Esophagus (tissue), 2 donors: ENCODE results near the gene ANKRD22. TPM values are rescaled to one million over a fixed set of nuclear protein-coding genes. Genes with fewer than 3 reads are reported as not detected.

Experiments used
- H3K27ac ChIP-seq, 2 donors: one replicate each; pipeline ENCODE4 v1.5.1; 2013; ENCODE audit warnings: low read depth in 2 of 2, mild to moderate bottlenecking in 2 of 2, inconsistent platforms in 1 of 2, low read length in 1 of 2, moderate library complexity in 1 of 2
- H3K27me3 ChIP-seq, 2 donors: one replicate each; pipeline ENCODE4 v1.6.1; 2013; ENCODE audit warnings: low read length in 2 of 2, control low read depth in 1 of 2, mild to moderate bottlenecking in 1 of 2; ENCODE audit not compliant: insufficient read depth in 2 of 2, control insufficient read depth in 1 of 2
- H3K36me3 ChIP-seq, 2 donors: one replicate each; pipeline ENCODE4 v1.6.1; 2013; ENCODE audit warnings: low read length in 1 of 2; ENCODE audit not compliant: control insufficient read depth in 2 of 2, insufficient read depth in 2 of 2
- H3K4me1 ChIP-seq, 2 donors: one replicate each; pipeline ENCODE4 v1.6.1; 2013; ENCODE audit warnings: low read length in 1 of 2; ENCODE audit not compliant: control insufficient read depth in 2 of 2, insufficient read depth in 2 of 2
- H3K4me3 ChIP-seq, 2 donors: one replicate each; pipeline ENCODE4 v1.5.1; 2013; ENCODE audit warnings: low read length in 2 of 2, mild to moderate bottlenecking in 2 of 2, low read depth in 1 of 2, moderate library complexity in 1 of 2
- H3K9me3 ChIP-seq, 2 donors: one replicate each; pipeline ENCODE4 v1.6.1; 2013; ENCODE audit warnings: mild to moderate bottlenecking in 2 of 2, low read depth in 1 of 2, low read length in 1 of 2, moderate library complexity in 1 of 2; ENCODE audit not compliant: control insufficient read depth in 2 of 2, insufficient read depth in 1 of 2
- WGBS, 2 donors: extraction: QIAGEN DNeasy Blood & Tissue Kit; methylation state at CpG; one replicate each; pipeline ENCODE4 v1.1.7; 2013; 5-methylcytosine and 5-hydroxymethylcytosine counted together
- polyA plus RNA-seq, 2 donors: library from polyadenylated mRNA; stranded (reverse); fragments of 200-250 nt; gene quantifications; one replicate each; pipeline ENCODE4 v1.2.3, GENCODE V29; 2013
- donor health status: healthy with polysubstance abuse.
- donor health status: Bipolar disorder and iron deficiency.

The ANKRD22 gene
- polyA plus RNA-seq, 2 donors = 31.5 to 46.0 TPM

DNA sequence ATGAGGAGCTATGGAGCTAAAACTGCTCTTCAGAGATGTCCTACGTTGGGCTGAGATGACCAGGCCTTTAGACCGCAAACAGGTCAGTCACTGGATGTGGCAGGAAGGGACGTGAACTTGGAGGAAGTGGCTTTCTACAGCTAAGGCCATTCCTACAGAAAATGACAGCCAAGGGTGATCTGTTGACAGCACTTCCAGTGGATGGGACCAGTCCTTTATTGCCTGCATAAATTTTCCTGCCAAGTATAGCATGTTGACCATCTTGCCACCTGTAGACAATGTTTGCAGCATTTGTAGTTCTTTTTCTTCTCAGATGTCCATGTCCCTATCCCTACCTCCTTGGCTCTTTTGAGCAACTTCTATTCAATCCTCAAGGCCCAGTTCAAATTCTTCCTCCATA lies 45.7 kb downstream of the ANKRD22 start:
- Histone ChIP-seq H3K27me3 (no peaks in the 10 kb centered on the region), H3K9me3 (no peaks in the 10 kb centered on the region), H3K36me3 (no peaks in the 10 kb centered on the region), H3K4me1 (no peaks in the 10 kb centered on the region), H3K4me3 (no peak overlapping the region), H3K27ac (no peak overlapping the region)
- 85 to 88% methylated on average over 3 of the region's 3 CpGs for WGBS, 2 donors

DNA sequence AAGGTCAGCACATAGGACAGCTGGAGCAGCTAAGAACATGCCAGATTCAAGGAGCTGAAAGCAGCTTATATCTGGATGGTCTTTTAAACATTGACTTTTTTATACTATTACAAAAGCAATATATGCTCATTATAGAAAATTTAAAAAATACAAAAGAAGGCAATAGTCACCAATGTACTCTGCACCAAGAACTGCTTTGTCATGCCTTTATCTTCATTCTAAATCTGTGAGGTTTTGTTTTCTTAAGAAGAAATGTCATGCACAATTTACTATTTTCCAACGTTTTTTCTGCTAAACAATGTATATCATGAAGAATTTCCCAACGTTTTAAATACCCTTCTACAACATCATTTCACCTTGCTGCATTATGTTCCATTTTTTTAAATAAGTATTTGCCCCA lies 46.3 kb downstream of the ANKRD22 start:
- no peak overlapping the region for H3K27ac ChIP-seq
- H3K4me3 ChIP-seq = no peak overlapping the region
- H3K4me1 ChIP-seq = no peaks in the 10 kb centered on the region
- 29 to 48% methylated on average over 2 of the region's 2 CpGs for WGBS, 2 donors
- no peaks in the 10 kb centered on the region for H3K9me3 ChIP-seq
- H3K36me3 ChIP-seq = no peaks in the 10 kb centered on the region
- H3K27me3 ChIP-seq = no peaks in the 10 kb centered on the region

DNA sequence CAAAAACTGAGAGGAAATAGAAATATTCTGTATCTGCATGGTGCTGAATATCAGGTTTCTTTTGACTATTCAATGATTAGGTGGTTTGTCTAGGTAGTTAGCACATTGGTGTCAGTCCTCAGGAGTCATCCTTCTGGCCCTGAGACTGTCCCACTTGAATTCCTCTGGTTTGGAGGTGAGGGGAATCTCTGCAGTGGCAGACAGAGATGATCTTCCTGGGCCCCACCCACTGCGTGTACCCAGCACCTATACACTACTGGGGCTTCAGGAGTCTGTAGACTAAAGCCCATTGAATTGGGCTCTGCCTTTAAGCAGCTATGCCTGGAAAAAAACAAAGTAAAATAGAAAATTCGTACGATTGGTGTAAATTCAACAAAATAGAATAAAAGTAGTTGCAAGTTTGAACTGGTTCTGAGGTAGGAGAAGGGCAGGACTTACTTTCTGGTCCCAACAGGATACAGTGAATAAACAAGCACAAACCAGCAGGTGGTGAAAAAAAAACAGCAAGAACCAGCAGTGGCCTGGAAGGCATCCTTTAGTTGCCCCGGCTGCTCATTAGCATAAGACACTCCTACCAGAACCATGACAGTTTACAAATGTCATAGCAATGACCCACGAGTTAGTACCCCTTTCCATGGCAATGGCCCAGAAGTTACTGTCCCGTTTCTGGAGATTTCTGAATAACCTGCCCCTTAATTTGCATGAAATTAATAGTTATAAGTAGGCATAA lies 47.4 kb downstream of the ANKRD22 start:
- no peak overlapping the region for H3K4me3 ChIP-seq
- no peaks in the 10 kb centered on the region for H3K4me1 ChIP-seq
- no peaks in the 10 kb centered on the region for H3K9me3 ChIP-seq
- H3K27me3 ChIP-seq = no peaks in the 10 kb centered on the region
- no peak overlapping the region for H3K27ac ChIP-seq
- 37 to 55% methylated on average over 6 of the region's 6 CpGs for WGBS, 2 donors
- no peaks in the 10 kb centered on the region for H3K36me3 ChIP-seq

GRCh38 chr10:88803641-88804040 lies 48.0 kb downstream of the ANKRD22 start:
- Histone ChIP-seq H3K27ac (no peak overlapping the region), H3K36me3 (no peaks in the 10 kb centered on the region), H3K4me1 (no peaks in the 10 kb centered on the region), H3K4me3 (no peak overlapping the region), H3K27me3 (no peaks in the 10 kb centered on the region), H3K9me3 (no peaks in the 10 kb centered on the region)
- WGBS, 2 donors = 87 to 90% methylated on average over 2 of the region's 2 CpGs

GRCh38 chr10:88802523-88803285 lies 48.9 kb downstream of the ANKRD22 start, which contains the start of gene LIPM:
Gene LIPM, plus strand, starts transcription at chr10:88802730. Its CDS starts 167 bp downstream, at chr10:88802897.
- 71 to 76% methylated on average over 2 of the region's 2 CpGs for WGBS, 2 donors
- H3K27me3 ChIP-seq = no peaks in the 10 kb centered on the region
- H3K36me3 ChIP-seq = no peaks in the 10 kb centered on the region
- no peak within 1 kb of the TSS for H3K4me3 ChIP-seq
- no peak within 1 kb of the TSS for H3K27ac ChIP-seq
- H3K4me1 ChIP-seq = no peaks in the 10 kb centered on the region
- H3K9me3 ChIP-seq = no peaks in the 10 kb centered on the region

DNA sequence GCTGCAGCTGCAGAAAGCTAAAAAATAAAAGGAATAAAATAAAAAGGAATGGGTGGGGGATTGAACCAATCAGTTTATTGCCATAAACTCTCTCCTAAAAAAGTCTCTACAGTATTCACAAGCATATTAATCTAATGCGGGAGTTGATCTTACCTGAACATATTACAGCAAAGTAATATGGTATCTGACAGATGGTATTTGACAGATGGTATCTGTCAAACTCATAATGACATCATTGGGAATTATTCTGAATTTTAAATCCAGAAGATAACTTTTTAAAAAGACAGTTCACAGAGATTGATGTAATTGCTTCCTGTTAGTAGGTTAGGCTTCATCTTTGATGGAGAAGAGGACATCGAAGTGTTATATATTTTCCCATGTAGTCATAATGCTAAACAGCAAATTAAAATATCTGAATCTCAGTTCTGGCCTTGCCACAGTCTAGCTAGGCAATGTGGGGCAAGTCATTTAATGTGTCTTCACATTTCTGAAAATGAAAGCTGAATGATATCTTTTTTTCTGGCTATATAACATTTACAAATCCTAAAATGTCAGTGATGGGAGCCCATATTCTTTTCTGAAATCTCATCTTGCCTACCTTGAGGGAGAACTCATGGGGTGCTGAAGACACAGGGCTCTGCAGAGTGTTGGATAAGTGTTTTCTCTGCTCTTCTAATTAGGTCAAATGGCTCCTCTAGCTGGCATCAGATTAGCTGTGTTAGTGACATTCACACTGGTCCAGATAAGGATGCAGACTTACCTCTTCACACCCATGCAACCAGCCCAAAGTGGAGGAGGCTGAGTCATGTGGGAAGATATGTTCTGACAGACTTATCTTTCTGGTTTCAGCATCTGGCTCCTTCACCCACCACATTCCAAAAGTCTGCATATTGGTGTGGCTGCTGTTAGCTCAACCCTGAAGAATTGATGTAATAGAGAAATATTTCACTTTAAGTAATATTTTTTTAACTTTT lies 51.2 kb downstream of the ANKRD22 start:
- H3K4me3 ChIP-seq = no peak overlapping the region
- H3K4me1 ChIP-seq = no peaks in the 10 kb centered on the region
- no peaks in the 10 kb centered on the region for H3K9me3 ChIP-seq
- H3K27ac ChIP-seq = no peak overlapping the region
- H3K36me3 ChIP-seq = no peaks in the 10 kb centered on the region
- WGBS, 2 donors = 92 to 93% methylated on average over 2 of the region's 2 CpGs
- no peaks in the 10 kb centered on the region for H3K27me3 ChIP-seq

DNA sequence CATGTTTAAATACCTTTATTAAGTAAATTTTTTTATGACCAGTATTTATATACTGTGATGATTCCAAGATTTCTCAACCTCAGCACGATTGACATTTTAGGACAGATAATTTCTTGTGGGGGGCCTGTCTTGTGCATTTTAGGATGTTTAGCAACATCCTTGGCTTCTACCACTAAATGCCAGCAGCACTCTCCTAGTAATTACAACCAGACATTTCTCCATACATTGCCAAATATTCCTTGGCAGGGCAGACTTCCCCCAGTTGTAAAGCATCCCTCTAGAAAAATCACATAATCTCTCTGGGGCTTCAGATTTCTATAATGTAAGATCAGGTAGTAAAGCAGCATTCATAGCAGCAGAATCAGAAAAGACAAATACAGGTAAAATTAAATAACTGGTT lies 56.9 kb downstream of the ANKRD22 start:
- no peak overlapping the region for H3K27ac ChIP-seq
- H3K27me3 ChIP-seq = no peaks in the 10 kb centered on the region
- no peak overlapping the region for H3K4me3 ChIP-seq
- no peaks in the 10 kb centered on the region for H3K4me1 ChIP-seq
- no peaks in the 10 kb centered on the region for H3K36me3 ChIP-seq
- 80 to 85% methylated on average over 1 of the region's 1 CpG for WGBS, 2 donors
- no peaks in the 10 kb centered on the region for H3K9me3 ChIP-seq

DNA sequence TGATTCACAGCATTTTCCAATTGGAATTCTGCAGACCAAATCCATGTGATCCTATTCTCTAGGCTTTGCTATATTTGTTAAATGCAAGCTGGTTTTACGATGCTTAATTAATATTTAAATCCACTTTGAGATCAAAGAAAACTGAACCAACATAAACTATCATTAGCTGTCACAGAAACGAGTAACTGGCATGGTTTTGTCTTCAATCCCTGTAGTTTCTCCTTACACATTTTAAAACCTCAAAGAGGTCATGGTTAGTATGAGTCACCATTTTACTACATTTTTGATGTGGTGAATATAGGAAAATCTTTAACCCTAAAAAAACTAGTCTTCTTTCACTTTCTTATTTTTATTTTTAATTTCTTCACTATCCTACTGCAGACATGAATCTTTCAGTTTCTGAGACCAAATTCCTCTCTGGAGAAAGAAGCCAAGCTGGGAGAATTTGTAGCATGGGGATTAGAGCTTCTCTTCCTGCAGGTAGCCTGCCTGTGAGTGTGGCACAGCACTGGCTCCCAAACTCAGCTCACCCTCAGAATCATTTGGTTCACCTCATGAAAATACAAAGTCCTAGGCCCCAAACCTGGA lies 57.8 kb downstream of the ANKRD22 start:
- no peak overlapping the region for H3K27ac ChIP-seq
- H3K27me3 ChIP-seq = no peaks in the 10 kb centered on the region
- no peaks in the 10 kb centered on the region for H3K4me1 ChIP-seq
- no peaks in the 10 kb centered on the region for H3K9me3 ChIP-seq
- no peaks in the 10 kb centered on the region for H3K36me3 ChIP-seq
- no peak overlapping the region for H3K4me3 ChIP-seq
- 28 to 51% methylated on average over 2 of the region's 2 CpGs for WGBS, 2 donors

DNA sequence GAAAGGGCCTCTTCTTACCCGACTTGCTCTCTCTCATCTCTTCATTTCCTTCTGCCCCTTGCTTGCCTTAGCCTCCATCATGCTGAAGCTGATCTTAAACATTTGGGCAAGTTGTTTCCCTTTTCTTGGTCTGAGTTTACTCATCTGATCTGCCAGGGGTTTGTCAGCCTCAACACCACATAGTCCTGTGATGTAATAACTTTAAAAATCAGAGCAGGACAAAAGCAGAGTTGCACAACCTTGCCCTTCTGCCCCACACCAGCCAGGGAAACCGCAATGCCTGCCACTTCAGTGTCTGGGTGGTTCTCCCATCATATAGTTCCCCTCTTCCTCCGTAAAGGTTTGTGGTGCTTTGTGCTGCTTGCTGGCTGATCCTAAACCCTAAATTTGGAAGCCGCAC lies 59.0 kb downstream of the ANKRD22 start:
- H3K27ac ChIP-seq = no peak overlapping the region
- H3K9me3 ChIP-seq = no peaks in the 10 kb centered on the region
- H3K4me3 ChIP-seq = no peak overlapping the region
- H3K4me1 ChIP-seq = no peaks in the 10 kb centered on the region
- 83 to 84% methylated on average over 4 of the region's 4 CpGs for WGBS, 2 donors
- H3K27me3 ChIP-seq = no peaks in the 10 kb centered on the region
- no peaks in the 10 kb centered on the region for H3K36me3 ChIP-seq
